ENCODE data around the gene SLAMF1.
"Not testable (repeated sequence)": the region's sequence is repeated elsewhere in the genome, so short reads cannot be mapped to it uniquely, and the experiment has no call there.

SLAMF1 gene, protein sequence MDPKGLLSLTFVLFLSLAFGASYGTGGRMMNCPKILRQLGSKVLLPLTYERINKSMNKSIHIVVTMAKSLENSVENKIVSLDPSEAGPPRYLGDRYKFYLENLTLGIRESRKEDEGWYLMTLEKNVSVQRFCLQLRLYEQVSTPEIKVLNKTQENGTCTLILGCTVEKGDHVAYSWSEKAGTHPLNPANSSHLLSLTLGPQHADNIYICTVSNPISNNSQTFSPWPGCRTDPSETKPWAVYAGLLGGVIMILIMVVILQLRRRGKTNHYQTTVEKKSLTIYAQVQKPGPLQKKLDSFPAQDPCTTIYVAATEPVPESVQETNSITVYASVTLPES
- long read RNA-seq, donor 1 = 0 reads
- long read RNA-seq, donor 2 = 0 reads
- long read RNA-seq, donor 3 = 0 reads
- long read RNA-seq, donor 4 = 0 reads
- long read RNA-seq, donor 5 = 0 reads
- long read RNA-seq, donor 6 = 0 reads
- long read RNA-seq, donor 7 = 0 reads
- long read RNA-seq, donor 8 = 0 reads

DNA sequence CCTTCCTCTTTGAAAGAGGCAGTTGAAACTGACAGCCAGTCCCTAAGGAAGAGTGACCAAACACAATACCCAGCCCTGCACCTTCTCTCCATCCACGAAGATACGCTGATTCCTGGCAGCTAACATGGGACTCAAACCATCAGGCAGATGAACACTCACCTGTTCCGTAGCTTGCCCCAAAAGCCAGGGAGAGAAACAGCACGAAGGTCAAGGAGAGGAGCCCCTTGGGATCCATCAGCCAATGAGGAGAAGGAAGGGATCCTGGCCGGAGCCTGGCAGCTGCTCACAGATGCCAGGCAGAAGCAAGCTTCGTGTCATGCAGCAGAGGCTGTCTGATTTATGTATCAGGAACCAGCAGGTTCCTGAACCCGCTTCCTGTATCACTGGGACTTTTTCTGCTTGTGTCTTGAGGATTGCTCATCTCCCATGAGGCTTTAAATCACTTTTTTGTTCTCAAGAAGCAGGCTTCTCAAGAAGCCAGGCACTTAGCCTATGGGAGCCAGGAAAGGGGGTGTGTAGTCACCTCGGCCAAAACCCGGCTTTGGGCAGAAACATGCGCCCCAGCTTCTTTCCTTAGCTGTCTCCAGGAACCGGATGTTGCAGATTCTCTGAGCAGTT is at the start of gene SLAMF1:
Gene SLAMF1 (minus strand): TSS at position 334 of the 618 bp plus-strand sequence. CDS start 99 bp downstream, at position 235.
- no peak for DNase-seq

DNA sequence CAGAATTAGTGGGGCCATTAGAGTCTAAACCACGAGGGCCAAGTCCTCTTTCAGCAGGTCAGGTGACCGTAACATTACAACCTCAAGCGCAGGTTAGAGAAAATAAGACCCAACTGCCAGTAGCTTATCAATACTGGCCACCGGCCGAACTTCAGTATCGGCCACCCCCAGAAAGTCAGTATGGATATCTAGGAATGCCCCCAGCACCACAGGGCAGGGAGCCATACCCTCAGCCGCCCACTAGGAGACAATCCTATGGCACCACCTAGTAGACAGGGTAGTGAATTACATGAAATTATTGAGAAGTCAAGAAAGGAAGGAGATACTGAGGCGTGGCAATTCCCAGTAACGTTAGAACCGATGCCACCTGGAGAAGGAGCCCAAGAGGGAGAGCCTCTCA is 45.5 kb upstream of the SLAMF1 start:
- DNase-seq = not testable (repeated sequence)

DNA sequence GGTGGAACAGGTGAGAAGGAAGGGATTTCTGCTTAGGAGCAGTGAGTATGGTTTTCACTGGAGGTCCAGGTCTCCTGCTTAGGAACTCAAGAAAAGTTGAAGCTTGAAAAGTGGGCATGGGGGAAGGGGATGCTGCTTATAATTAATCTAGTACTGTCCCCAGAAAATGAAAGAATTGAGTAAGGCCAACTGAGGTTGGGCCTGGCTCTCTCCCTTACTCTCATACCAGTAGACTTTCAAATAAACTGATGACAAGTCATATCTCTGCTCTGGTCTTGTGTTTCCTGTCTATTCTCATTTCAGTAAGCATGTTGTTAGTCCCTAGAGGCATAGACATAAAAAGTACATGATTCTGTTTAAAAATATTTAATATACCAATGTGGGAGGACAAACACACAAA is 38.4 kb upstream of the SLAMF1 start:
- no peak for DNase-seq

DNA sequence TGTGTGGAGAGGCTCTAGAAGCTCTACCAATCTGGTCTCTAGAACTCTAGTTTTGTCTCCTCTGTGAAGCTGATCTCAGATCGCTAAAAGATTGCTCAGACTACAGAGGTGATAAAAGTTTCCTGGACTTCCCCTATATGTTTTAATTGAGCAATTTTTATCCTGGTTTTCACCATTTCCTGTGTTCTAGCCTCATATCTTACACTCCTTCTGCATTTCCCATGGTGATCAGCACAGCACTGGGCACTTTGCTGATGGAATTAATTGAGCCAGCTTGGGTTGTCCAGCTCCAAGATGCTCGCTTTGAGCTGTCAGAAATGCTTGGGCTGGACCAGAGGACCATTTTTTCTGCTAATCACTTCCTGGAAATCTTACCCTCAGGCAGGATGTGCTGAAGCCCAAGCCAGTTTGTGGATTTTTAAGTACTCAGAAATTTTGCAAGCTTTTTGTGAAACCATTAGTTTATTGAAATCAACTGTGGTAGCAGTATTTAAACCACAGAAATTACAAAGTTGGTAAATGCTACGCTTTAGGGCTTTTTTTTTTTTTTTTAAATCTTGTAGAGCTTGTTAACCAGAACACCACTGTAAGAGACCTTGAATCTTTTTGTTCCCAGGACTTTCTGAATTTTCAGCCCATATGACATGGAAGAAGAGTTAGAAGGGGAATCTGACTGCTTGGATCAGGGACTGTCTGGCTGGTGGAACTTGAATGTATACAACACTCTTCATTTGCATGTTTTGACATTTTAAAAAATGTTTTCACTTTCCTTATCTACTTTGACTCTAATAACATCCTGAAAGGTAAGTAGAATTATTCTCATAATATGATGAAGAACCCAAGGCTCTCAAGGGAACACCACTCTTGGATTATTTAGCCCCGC is 36.4 kb upstream of the SLAMF1 start:
- DNase-seq = no peak

DNA sequence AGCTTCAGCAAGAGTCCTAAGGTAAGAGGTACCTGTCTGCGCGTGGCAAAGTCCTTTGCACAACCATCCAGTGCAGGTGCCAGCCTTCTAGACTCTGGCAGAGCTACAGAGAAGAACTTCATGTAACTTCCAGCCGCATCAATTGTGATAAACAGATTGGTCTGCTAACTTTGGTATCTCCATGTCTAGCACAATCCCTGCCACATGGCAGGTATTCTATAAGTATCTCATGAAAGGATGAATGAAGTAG is 35.0 kb upstream of the SLAMF1 start:
- no peak for DNase-seq

DNA sequence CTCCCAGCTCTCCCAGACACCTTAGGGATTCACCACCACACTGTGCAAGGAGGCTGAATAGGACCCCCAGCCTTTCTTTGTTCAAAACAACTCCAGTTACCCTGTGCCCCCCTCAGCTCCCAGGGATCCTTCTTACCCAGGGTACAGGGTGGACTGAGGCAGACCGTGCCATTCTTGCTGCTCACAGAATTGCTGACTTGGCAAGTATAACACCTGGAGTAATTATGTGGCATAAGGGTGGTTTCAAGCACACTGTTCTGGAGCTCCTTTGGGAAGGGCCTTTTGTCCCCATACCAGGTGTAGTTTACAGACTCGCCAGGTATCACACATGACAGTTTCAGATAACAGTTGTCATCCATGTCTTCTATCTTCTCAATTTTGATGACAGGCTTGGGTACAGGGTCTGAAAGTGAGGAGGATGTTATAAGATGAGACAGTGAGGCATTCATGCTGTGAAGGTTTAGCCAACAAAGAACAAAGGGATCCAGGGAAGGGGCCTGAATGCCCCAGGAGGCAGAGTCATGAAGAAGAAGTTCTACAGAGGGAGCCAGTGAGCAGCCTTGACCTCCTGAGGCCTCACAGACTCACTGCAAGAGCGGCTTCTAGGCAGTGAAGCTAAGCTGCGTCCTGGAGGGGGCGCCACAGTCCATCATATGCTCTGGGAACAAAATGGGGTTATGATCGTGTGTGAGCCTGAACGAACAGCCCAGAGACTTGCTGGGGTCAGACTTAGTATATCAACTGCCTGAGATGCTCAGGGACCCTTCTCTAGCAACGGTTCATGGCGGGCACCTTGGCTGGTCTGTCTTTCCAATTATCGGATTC is 34.4 kb upstream of the SLAMF1 start:
- peak; percentile 4 for DNase-seq

DNA sequence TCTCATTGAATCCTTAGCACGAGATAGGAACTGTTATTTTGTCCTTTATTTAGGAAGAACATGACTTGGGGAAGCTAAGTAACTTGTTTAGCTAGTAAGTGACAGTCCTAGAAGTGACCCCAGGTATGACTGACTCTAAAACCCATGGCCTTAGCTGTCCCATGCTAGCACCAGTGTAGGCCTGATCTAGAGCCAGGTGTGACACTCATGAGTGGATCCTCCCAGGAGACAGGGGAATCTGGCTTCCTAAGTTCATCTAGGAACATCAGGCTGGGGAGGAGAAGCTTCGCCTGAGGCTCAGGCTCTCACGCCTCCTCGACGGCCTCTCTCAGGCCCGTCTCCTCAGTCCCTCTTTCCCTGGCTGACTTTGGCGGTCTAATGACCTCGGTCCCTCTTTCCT is 33.6 kb upstream of the SLAMF1 start:
- no peak for DNase-seq

DNA sequence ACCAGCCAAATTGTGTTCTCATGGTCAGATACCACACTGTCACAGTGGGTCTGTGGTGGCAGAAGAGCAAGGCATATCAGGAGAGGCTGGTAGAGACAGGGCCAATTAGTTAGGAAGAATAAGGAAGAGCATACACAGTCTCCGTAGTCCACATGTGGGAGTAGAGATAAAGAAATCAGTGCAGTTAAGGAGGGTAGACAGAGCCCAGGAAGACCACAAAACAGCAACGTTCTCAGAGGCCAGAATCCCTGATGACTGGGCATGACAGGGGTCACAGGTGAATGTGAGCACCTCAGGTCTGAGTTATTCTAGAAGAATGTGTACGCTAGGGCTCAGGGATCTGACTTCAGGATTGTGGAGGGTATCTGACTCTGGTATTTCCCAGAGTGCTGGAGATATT is 33.0 kb upstream of the SLAMF1 start:
- no peak for DNase-seq

DNA sequence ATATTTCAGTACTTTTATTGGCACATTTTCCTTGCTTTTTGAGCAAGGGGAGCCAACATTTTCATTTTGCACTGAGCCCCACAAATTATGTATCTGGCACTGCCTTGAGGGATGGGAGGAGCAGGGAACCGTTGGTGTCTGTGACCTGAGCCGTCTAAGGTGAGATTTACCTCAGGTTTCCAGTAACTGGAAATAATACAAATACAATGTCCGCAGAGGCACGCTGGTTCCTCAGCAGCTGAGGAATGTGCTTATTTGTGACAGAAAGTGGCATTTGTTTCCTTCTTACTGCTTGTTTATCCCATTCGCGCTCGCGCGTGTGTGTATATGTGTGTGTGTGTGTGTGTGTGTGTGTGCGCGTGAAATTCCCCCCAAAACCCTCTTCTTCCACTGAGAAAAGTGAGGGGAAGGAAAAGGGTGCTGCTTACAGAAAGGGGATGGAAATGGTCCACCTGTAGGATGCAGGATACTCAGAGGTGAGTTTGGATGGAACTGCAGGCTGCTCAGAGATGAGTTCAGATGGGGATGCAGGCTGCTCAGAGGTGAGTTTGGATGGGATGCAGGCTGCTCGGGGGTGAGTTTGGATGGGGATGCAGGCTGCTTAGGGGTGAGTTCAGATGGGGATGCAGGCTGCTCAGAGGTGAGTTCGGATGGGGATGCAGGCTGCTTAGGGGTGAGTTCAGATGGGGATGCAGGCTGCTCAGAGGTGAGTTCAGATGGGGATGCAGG is 30.2 kb upstream of the SLAMF1 start:
- DNase-seq = no peak

DNA sequence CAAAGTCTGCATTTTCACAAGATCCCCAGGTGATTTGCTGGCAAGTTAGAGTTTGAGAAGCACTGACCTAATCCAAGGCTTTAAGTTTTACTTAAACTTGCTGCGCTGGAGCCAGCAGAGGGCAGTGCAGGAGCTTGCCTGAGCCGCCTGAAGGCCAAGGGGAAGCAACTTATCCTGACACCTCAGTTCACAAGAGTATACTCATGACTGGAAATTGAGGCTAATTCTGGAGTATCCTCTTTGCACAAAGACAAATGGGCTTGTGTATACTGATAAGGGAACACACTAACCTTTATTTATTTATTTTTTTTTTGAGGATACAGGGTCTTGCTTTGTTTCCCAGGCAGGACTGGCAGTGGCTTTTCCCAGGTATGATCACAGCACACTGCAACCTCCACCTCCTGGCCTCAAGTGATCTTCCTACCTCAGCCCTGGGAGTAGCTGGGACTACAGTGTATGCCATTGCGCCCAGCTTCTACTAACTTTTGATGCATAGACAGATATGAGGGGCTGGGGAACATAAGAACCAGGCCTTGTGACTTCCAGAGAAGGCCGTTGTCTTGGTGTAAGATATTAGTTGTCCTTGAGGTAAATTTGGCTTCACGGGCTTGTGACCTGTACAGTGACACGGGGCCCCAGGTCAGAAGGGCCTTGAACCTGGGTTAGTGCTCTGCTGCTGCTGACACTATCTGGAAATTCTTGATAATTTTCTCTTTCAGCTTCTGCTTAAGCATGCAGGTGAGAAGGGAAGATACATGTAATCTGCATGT is 29.0 kb upstream of the SLAMF1 start:
- DNase-seq = no peak

DNA sequence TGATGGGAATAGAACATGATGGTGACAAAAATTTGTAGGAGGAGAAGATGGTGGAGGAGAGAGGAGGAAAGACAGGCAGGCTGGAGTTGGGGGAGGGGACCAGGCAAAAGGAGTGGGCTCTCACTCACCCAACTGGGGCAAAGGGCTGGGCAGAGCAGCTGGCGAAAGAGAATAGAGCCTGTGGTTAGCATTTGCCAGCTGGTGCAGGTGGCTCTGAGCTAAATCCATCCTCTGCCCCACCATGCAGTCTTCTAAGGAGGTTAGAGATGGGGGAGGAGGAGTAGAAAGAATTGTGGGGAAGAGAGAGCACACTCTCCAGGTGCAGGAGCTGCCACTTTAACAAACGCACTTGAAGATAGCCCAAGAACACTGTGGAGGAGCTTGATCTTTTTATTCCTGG is 27.6 kb upstream of the SLAMF1 start:
- no peak for DNase-seq

DNA sequence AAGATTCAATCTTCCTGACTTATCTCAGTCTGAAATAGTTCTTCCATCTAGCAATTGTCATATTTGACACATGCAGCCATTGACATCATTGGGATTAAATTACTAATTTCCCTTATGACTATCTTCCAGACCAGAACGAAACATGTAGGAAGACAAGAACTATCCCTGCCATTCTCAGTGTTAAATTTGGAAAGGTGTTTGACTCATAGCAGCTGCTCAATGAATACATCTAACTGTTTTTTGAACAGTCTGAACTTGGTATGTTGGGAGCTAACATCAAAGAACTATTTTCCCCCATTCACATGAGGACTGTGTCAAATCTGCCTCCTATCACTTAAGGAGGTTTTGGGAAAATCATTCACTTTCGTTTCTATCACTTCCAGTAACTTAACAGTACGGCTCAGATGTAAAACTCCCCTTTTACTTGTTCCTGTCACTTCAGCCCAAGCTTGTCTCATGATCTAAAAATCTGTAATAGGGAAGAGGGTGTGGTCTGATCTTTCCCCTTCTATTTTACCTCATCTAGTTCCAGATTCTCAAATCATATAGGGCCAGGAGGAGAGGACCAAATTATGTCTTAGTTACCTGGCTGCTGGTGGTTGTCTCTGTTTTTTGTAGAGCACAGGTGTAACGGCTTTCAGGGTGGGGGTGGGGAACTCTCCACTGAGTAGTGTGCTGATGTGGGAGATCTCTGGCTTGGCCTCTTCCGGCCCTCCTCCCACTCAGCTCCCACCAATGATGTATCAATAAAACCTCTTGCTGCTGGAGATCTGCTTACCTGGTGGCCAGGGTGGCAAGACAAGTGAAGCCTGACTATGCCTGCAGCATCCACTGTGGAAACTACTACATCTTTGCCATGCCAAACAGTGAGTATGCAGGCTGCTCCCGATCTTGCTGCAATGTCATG is 26.2 kb upstream of the SLAMF1 start:
- DNase-seq = no peak

DNA sequence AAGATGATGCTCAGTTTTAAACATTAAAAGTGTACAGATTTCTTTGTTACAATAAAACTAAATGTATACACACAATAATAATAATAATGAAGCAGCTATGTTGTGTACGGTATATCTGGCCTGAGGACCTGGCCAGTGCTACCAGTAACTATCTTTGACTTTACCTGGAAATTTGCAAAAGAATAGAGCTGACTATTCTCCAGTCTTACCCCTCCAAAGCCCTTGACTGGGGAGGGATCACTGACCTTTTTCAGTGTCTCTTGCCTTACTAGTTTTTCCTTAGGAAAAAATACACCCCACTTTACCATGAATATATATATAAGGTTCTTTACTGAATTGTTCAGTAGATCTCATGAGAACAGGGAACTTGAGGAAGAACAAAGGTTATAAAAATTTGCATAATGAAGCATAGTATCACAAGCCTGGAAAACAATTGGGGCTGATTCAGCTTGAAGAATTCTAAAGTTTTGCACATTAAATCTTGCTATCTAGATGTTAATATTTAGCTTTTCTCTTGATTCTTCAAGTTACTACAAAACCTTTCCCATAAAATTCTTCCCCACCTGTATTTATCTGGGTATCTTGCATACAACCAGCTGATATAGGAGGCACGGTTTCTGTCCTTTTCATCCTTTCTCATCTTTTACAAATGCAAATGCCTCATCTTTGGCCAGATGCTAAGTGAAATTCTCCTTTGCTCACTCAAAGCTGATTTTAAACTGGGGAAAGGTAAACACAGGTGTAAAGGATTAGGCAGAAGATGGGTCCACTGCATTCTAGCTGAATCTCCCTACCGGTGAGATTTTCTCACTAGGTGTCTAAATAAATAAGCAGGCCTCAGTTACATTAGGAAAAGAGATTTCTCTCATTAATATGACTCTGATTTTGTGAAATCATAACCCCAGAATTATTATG is 25.0 kb upstream of the SLAMF1 start:
- DNase-seq = no peak

DNA sequence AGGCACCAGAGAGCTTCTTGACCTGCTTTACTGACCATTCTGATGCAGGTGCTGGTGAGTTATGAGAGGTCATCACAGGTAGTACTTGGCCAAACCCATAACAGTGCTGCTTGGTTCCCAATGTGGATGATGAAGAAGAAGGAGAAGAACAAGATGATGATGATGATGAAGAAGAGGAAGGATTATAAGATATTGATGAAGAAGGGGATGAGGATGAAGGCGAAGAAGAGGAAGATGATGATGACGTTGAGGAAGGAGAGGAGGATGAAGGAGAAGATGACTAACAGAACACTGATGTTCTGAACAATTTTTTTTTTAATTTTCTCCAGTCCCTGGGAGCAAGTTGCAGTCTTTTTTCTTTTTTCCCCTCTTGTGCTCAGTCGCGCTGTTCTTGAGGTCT is 23.9 kb upstream of the SLAMF1 start:
- DNase-seq = no peak

DNA sequence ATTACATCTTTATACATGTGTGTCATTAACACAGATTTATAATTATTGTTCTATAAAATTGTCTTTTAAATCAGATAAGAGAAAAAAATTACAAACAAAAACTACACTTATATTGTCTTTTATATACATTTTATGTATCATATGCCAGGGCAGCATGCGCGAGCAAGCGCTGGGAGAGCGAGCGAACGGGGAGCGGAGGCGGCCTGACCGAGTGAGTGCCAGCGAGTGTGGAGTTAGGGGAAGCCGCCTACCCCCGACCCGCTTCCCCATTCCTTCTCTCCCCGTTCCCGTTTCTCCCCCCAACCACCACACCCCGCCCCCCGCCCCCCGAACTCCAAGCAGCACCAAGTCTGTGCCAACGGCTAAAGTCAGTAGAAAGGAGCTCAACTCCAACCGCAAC is 23.0 kb upstream of the SLAMF1 start:
- DNase-seq = no peak

DNA sequence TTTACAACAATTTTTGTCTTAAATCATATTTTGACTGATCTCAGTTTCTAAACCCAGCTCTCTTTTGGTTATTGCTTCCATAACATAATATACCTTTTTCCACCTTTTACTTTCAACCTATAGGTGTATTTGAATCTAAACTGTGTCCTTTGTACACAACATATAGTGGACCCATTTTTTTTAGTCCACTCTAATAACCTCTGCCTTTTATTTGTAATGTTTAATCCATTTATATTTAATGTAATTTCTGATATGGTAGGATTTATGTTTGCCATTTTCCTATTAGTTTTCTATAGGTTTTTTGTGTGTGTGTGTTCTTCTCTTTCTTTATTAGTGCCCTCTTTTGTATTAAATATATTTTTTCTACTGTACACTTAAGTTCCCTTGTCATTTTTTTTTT is 22.4 kb upstream of the SLAMF1 start:
- DNase-seq = no peak

DNA sequence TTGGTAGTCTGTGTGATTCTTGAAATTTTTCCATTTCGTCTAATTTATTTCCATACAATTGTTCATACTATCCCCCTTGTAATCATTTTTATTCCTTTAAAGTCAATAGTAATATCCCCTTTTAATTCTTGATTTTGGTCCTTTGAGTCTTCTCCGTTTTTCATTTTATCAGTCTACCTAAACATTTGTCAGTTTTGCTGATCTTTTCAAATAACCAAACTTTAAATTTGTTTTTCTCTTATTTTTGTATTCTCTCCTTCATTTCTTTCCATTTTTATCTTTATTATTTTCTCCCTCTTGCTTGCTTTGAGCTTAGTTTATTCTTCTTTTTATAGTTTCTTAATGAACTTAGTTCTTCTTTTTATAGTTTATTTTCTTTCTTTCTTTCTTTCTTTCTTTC is 21.1 kb upstream of the SLAMF1 start:
- no peak for DNase-seq

DNA sequence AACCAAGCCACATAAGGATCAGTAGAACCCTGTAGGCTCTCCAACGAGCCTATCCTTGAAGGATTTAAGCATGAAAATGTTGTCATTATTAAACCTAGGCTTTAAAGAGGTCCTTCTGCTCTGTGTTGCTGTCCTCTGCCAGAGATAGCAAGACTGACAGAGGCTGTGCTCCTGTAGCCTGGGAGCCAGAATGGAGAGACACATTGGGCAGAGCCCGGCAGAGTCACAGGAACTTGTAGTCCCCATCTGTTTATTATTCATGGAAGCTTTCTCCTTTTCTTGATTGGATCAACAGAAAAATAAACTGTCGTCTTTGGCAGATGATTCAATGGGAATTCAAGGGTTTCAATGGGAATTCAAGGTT is 19.2 kb upstream of the SLAMF1 start:
- DNase-seq = no peak
